NCI-H82 treated with DMSO at 0.1 percent for 48 hours (cell line): ENCODE results near the gene PHF1.
"Not testable (repeated sequence)": the region's sequence is repeated elsewhere in the genome, so short reads cannot be mapped to it uniquely, and the experiment has no call there.

Source experiments
- DNase-seq: peaks from one replicate; lab custom pipeline; 2025; ENCODE audit not compliant: unreplicated experiment; lab: John Stamatoyannopoulos, UW

The PHF1 gene

GRCh38 chr6:33410711-33411631 lies at the start of gene PHF1:
TSS of gene PHF1 (plus strand) at chr6:33411014. CDS start at chr6:33412264, 1,250 bp downstream.
- peak; percentile 77 for DNase-seq

GRCh38 chr6:33363486-33363885 lies 47.3 kb upstream of the PHF1 start:
- DNase-seq, result not testable (repeated sequence)

GRCh38 chr6:33364475-33365205 lies 46.2 kb upstream of the PHF1 start:
- DNase-seq, result not testable (repeated sequence)

GRCh38 chr6:33365206-33365971 lies 45.4 kb upstream of the PHF1 start:
- not testable (repeated sequence) for DNase-seq

GRCh38 chr6:33367009-33367714 lies 43.7 kb upstream of the PHF1 start:
- no peak for DNase-seq

- not testable (repeated sequence) for DNase-seq
Measured at GRCh38 chr6:33367715-33368025, 43.1 kb upstream of the PHF1 start.

GRCh38 chr6:33371901-33372300 lies 38.9 kb upstream of the PHF1 start:
- DNase-seq, result not testable (repeated sequence)

- peak; percentile 45 for DNase-seq
Measured at GRCh38 chr6:33372526-33373123, 38.2 kb upstream of the PHF1 start.

- no peak for DNase-seq
Measured at GRCh38 chr6:33373960-33374910, 36.6 kb upstream of the PHF1 start.

- no peak for DNase-seq
Measured at GRCh38 chr6:33375143-33375671, 35.6 kb upstream of the PHF1 start.

GRCh38 chr6:33377171-33377570 lies 33.6 kb upstream of the PHF1 start:
- DNase-seq, result no peak

GRCh38 chr6:33379184-33379583 lies 31.6 kb upstream of the PHF1 start:
- DNase-seq, result not testable (repeated sequence)

GRCh38 chr6:33380272-33380981 lies 30.4 kb upstream of the PHF1 start:
- no peak for DNase-seq

GRCh38 chr6:33383427-33384185 lies 27.2 kb upstream of the PHF1 start:
- no peak for DNase-seq

- peak; percentile 34 for DNase-seq
Measured at GRCh38 chr6:33384581-33385020, 26.2 kb upstream of the PHF1 start.

- no peak for DNase-seq
Measured at GRCh38 chr6:33390173-33390572, 20.6 kb upstream of the PHF1 start.

GRCh38 chr6:33390767-33391277 lies 20.0 kb upstream of the PHF1 start:
- DNase-seq, result no peak
